HG03039 (cell line): ENCODE measurements around the gene PSTPIP1.

ENCODE experiments used
- ATAC-seq: cut with Tn5 transposase; IDR thresholded peaks from one replicate; pipeline ENCODE4 v1.9.1; 2021; ENCODE audit warnings: mild to moderate bottlenecking, moderate library complexity; ENCODE audit not compliant: unreplicated experiment

PSTPIP1 gene

GRCh38 chr15:76978522-76979330 lies 16.2 kb upstream of the PSTPIP1 start:
- ATAC-seq: no peak

- ATAC-seq: no peak
Measured at GRCh38 chr15:76979331-76979925, 15.5 kb upstream of the PSTPIP1 start.

GRCh38 chr15:76979996-76980520 lies 14.9 kb upstream of the PSTPIP1 start:
- ATAC-seq: no peak

GRCh38 chr15:76982356-76982755 lies 12.6 kb upstream of the PSTPIP1 start:
- no peak for ATAC-seq

GRCh38 chr15:76982756-76983155 lies 12.2 kb upstream of the PSTPIP1 start:
- no peak for ATAC-seq

GRCh38 chr15:76983590-76984375 lies 11.1 kb upstream of the PSTPIP1 start:
- no peak for ATAC-seq

- no peak for ATAC-seq
Measured at GRCh38 chr15:76986743-76987142, 8.2 kb upstream of the PSTPIP1 start.

- ATAC-seq: no peak
Measured at GRCh38 chr15:76987276-76987675, 7.7 kb upstream of the PSTPIP1 start.

- peak; percentile 66 for ATAC-seq
Measured at GRCh38 chr15:76987896-76988860, 6.7 kb upstream of the PSTPIP1 start.

GRCh38 chr15:76988867-76989780 lies 5.8 kb upstream of the PSTPIP1 start:
- ATAC-seq: no peak

GRCh38 chr15:76991048-76991447 lies 3.9 kb upstream of the PSTPIP1 start:
- no peak for ATAC-seq

GRCh38 chr15:76991741-76992645 lies 2.9 kb upstream of the PSTPIP1 start:
- ATAC-seq: no peak

GRCh38 chr15:76993114-76993725 lies 1.7 kb upstream of the PSTPIP1 start:
- no peak for ATAC-seq

GRCh38 chr15:76994001-76994400 lies 925 bp upstream of the PSTPIP1 start:
- no peak for ATAC-seq

- ATAC-seq: no peak
Measured at GRCh38 chr15:76994496-76994895, 430 bp upstream of the PSTPIP1 start.

GRCh38 chr15:76996076-76996525 lies 1.2 kb downstream of the PSTPIP1 start:
- no peak for ATAC-seq

GRCh38 chr15:76996526-76997401 lies 1.8 kb downstream of the PSTPIP1 start:
- no peak for ATAC-seq
